GM18520 (cell line): ENCODE data around the gene PTPN12.
"Not testable (repeated sequence)": the region's sequence is repeated elsewhere in the genome, so short reads cannot be mapped to it uniquely, and the experiment has no call there.

Source experiments
- ATAC-seq: cut with Tn5 transposase; IDR thresholded peaks from one replicate; pipeline ENCODE4 v1.9.1; 2021; ENCODE audit not compliant: unreplicated experiment

The PTPN12 gene

DNA sequence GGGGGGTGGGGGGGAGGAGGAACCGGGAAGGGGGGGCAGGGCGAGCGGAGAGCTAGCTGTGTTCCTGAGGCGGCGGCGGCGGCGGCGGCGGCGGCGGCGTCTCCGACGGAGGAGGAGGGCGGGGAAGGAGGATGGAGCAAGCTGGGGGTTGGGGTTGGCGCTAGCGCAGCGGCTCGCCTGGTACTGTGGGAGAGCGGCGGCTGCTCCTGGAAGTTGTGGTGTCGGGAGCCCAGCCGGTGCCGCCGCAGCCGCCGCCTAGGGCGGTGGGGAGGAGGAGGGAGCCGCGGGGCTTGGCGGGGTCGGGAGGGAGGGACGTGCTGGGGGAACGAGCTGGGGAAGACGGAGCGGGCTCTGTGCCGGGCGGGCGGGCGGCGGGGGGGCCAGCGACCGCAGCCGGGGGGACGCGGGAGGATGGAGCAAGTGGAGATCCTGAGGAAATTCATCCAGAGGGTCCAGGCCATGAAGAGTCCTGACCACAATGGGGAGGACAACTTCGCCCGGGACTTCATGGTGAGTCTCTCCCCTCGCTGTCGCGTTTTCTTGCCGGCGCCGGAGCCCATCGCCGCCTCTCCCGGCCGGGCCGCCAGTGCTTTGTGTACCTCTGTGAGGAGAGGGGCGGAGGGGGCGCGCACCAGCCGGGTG is at the start of gene PTPN12:
TSS of gene PTPN12 (plus strand) at position 160 of the 642 bp plus-strand sequence. CDS start at position 412, 252 bp downstream.
- ATAC-seq: peak; percentile 14

DNA sequence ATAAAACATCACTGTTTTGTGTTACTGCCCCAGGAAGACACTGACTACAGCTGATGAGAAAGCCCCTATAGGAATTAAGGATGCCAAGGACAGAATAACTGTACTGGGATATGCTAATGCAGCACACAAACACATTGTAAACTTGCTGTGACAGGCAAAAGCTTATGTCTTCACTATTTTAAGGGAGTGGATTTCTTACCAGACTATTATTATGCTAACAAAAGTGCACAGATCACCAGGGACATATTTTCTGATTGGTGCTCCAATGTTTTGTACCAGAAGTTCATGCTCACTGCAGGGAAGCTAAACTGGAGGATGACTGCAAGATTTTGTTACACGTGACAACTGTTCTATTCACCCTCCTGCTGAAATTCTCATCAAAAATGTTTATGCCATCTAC is 48.1 kb upstream of the PTPN12 start:
- ATAC-seq: no peak

DNA sequence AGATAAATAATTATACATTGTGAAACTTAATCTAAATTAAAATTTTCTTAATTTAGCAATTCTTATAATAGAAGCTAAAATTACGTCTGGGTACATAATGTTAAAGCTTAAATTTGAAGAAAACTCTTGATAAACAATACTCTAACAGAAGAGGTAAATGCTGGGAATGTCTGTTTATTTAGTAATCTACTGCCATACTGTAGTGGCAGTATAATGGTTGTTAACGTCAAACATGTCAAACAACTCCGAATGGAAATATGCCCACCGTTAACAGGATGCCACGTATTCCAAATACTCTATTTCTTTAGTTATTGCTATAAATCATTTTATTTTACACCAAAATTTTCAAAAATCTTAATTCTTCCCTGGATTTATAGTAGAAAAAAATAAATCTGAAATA is 40.0 kb upstream of the PTPN12 start:
- ATAC-seq: no peak

DNA sequence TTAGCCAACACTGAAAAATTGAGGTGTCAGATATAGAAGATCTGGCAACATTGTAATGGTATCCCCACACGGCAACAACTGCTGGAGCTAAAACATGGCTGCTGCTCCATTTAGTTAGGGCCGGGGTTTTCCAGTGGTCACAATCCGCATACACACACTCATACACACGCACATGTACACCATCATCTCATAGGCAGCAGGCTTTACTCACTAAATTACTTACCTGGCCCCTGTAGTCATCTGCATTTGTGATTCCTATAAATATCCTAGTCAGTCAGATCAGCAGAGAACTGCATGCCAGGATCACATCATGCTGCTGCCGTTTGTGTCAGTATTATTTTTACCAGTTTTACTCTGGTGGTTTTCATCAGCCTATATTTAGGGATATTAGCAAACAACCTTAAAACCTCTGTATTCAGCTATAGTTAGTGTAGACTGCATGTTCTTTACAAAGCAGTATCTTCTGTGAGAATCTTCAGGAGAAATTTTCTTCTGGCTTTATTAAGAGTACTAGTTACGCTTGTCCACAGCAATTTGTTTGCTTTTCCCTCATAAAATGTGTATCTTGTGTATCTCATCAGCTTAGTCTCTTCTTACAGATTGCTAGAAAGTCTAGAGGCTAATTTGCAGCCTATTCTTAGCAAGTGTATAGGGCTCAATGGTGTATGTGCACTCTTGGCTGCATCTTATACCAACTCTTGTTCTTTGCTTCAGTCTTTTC is 38.3 kb upstream of the PTPN12 start:
- no peak for ATAC-seq

DNA sequence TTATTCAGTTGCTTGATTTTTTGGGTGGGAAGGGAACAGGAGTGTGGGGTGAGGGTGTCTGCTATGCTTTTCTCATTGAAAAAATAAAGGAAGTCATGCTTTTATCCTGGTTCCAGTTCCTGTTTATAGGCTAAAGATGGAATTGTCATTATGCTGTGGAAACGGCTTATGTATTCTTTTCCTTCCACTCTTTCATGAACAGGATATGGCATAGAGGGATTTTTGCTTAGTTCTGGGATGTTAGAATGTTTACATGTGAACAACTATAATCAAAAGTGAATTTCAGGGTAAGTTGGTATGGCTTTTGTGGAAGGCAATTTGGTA is 35.9 kb upstream of the PTPN12 start:
- ATAC-seq: no peak

DNA sequence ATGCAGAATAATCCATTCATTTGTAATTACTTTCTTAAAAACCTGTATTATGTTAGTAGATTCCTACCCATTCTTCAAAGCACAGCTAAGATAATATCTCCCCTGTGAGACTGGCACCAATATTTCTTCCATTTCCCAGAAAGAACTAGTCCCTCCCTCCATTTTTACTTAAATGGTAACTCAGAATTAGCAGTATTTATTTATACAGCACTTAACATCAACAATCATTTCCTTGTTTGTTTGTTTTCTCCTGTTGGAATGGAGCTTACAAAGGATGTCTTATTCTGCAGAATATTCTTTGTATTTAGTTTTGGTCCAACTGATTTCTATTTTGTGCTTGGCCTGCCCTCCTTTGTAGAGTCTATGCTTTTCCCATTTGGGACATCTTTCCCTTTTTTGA is 32.1 kb upstream of the PTPN12 start:
- ATAC-seq: no peak

DNA sequence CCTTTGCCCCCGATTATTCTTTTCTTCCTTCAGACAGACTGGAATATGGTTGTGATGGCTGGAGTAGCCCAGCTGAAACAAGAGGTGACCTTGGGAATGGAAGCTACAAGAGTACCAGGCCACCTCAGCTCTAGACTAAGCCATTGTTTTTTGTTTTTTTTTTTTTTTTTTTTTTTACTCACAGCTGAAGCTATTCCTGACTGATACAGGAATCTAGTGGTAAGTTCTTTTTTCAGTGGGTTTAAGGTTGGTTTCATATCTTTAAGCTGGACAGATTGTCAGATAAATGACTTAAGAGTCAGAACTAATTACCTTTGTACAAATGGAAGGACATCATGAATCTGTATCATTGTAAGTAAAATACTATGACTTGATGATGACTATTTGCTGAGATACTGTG is 30.2 kb upstream of the PTPN12 start:
- no peak for ATAC-seq

DNA sequence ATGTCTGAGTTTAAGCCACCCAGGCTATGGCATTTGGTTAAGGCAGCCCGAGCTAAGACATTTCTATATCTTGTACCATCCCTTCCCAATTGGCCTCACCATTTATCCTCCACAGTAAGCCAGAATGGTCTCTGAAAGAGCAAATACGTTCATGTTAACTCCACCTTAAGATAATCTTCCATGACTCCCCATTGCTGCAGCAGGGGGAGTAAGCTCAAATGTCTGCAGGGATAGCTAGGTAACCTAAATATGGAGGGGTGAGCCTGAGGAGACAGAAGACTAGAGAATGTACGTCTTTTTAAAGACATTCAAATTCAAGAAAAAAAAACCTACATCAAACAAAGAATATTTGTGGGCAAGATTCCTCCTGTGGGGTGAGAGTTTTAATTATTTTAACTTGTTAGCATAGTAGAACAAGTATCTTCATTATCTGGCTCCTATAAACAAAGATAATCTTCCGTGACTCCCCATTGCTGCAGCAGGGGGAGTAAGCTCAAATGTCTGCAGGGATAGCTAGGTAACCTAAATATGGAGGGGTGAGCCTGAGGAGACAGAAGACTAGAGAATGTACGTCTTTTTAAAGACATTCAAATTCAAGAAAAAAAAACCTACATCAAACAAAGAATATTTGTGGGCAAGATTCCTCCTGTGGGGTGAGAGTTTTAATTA is 24.0 kb upstream of the PTPN12 start:
- ATAC-seq: not testable (repeated sequence)

DNA sequence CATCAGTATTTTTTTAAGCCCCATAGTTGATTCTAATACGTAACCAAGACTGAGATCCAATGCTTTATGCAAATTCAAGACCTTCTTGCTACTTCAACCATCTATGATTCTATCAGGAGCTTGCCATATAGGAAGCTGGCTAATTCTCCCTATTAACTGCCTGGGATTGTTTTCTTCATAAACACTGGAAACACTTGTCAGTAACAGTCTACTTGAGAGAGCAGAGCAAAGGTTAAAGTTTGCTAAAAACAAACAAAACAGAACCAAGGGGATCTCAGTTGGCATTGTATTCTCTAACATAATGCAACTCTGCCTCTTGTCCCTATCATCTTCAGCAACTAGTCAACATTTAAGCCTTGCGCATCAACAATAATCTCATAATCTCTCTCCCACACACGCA is 21.0 kb upstream of the PTPN12 start:
- ATAC-seq: no peak

DNA sequence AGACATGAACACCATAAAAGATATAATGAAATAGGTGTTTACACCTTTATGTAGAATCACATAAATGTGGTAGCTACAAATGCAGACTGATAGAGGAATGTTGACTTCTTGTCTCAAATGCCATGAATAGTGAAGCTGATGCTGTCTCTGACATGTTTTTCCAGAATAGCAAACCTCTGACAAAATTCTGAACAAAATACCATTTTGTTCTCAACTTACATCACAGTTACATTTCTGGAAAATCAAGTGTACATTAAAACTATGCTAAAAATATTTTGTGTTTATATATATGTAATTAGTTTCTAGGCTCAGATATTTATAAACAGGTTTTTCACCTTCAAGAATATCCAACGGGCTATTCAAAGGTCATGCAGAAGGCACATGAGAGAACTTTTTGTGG is 16.8 kb upstream of the PTPN12 start:
- ATAC-seq: no peak

DNA sequence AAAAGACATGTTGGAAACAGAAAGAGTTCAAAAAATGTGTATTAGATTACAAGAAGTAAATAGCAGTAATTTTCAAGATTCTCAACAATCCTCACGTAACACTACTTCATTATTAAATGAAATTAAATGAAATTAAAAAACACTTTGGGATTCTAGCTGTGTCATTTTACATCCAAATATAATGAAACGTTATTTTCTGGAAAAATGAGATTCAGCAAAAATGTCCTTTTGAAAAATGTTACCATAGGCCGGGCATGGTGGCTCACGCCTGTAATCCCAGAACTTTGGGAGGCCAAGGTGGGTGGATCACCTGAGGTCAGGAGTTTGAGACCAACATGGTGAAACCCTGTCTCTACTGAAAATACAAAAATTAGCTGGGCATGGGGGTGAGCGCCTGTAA is 15.6 kb upstream of the PTPN12 start:
- ATAC-seq: not testable (repeated sequence)

DNA sequence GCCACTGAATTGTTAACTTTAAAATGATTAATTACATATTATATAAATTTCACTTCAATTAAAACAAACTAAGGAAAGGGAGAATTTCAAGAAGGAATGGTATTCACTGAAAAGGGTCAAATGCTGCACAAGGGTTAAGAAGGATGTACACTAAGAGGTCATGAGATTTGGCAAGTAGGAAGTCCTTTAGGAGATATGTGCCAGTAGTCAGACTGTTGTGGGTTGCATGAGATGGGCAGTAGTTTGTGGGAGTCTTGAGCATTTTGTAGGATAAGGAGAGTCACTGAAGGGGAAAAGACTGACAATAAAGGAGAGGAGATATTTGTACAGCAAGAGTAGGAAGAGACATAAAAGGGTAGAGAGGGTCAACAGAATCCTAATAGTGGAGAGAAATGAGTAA is 12.4 kb upstream of the PTPN12 start:
- ATAC-seq: no peak

DNA sequence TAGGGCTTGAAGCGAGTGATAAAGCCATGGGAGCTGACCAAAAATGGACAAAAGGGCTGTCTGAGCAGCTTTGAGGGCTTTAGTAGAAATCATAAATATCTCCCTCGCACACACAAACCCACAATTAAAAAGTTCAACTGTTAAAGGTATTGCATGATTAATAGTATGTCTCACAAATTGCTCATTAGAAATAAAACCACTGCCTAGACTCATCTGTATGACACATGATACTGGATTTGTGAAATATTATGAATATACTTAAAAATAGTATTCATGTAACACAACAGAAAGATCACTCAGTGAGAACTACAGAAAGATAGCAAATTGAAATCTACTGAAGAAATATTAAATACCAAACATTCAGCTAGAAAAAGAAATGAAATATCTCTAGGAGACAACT is 11.9 kb upstream of the PTPN12 start:
- ATAC-seq: no peak

DNA sequence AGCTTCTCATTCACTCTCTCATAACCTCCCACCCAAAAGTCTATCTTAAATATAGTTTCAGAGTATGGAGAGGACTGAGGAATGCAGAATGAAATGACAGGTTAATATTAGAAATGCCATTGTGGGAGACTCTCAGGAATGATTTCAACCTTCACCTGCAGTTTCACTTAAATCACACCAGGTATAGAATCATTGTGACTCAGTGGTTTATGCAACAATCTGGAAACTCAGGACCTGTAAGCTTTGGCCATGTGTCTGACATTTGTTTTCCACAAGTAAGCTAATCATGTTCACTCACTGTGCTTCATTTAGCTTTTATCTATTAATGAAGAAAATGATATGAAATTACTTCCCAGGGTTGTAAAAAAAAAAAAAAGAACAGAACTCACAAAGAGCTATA is 8.7 kb upstream of the PTPN12 start:
- no peak for ATAC-seq

DNA sequence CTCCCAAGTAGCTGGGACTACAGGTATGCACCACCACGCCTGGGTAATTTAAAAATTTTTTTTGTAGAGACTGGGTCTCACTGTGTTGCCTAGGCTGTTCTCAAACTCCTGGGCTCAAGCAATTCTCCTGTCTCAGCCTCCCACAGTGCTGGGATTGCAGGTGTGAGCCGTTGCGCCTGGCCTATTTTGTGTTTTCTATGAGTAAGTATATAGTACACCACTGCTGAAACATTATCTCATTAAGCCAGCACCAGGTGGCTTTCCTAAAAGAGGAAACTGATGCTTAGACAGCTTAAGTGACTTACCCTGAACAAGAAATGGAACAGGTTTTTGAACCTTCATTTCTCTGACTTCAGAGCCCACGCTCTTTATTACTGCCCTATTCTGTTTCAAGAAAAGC is 7.8 kb upstream of the PTPN12 start:
- ATAC-seq: no peak

DNA sequence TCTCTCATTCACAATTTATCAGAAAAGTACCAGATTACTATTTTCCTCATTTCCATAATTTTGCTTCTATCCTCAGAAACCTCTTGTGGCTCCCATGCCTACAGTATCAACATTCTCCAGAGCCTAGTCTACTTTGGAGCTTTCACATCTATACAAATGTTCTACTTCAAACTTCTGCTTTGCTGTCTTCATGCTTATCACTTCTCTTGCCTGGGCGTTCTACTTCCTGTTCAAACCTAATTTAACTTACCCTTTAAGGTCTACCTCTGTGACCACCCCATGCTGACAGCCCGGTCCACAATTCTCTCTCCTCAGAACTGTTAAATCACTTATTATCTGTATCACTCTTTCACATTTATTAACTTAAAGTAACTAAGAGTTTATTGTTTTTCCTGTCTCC is 6.1 kb upstream of the PTPN12 start:
- ATAC-seq: no peak

DNA sequence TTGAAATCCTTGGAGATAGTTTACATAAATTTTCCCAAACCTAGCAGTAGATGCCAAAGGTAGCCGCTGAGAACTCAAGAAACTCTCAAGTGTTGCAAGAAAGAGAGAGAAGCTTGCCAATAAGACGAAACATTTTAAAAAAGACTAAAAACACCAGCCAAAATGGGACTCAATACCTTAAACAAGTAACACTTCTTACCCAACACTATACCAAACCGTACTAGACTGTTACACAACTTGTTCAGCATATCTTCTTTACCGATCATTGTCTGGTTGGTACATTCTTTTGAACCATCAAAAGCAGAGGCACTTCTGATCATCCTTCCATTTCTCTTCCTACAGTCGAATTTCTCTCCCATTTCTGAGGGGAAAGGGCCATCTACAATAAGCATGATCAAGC is 4.8 kb upstream of the PTPN12 start:
- ATAC-seq: no peak

DNA sequence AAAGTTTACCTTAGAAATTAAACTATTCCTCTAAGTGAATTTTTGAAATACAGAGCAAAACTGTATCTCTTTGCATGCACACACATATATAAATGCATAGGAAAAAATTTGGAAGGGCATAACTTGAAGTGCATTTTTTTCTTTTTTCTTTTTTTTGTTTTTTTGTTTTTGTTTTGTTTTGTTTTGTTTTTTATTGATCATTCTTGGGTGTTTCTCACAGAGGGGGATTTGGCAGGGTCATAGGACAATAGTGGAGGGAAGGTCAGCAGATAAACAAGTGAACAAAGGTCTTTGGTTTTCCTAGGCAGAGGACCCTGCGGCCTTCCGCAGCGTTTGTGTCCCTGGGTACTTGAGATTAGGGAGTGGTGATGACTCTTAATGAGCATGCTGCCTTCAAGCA is 4.4 kb upstream of the PTPN12 start:
- ATAC-seq: not testable (repeated sequence)

DNA sequence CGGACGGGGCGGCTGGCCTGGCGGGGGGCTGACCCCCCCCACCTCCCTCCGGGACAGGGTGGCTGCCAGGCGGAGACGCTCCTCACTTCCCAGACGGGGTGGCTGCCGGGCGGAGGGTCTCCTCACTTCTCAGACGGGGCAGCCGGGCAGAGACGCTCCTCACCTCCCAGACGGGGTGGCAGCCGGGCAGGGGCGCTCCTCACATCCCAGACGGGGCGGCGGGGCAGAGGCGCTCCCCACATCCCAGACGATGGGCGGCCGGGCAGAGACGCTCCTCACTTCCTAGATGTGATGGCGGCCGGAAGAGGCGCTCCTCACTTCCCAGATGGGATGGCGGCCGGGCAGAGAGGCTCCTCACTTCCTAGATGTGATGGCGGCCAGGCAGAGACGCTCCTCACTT is 3.0 kb upstream of the PTPN12 start:
- ATAC-seq: not testable (repeated sequence)

DNA sequence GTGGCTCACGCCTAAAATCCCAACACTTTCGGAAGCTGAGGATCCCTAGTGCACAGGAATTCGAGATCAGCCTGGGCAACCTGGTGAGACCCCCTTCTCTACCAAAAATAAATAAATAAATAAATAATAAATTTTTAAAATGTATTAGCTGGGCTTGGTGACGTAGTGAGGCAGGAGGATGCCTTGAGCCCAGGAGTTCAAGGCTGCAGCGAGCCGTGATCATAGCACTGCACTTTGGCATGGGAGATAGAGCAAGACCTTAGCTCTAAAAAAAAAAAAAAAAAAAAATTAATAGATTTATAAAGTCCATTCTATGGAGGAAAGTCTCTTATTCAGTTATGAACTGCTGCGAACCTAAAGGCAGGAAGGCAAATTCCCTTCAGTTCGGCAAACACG is 1.1 kb upstream of the PTPN12 start:
- no peak for ATAC-seq

DNA sequence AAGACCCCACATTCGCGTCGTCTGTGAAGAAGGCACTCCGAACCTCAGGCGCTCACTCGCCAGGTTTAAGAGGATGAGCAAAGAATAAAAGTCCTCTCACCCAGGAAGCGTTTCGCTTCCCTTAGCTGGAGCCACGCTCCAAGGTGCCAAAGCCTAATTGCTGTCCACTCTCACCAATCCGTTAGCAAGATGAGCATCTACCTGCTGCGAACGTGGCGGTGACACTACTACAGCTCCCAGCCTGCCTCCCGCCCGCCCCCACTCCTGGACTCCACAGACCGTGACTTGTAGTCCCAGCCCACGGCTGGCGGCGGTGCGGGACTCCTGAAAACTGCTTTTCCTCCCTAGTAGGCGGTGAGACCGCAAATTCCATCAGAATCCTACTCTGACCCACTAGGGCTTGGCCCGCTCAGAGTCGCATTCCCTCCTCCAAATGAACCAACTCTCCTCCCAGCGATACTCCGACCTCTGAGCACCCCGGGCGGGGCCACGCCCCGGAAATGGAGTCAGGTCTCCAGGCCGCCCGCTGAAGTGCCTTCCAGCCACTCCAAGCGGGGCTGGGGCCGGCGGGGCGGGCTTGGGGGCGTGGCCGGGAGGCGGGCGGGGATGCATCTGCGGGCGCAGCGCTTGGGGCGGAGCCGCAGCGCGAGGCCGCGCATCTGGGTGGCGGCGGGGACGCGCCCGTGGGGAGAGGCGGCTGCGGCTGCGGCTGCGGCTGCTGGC is 521 bp upstream of the PTPN12 start:
- peak; percentile 94 for ATAC-seq

DNA sequence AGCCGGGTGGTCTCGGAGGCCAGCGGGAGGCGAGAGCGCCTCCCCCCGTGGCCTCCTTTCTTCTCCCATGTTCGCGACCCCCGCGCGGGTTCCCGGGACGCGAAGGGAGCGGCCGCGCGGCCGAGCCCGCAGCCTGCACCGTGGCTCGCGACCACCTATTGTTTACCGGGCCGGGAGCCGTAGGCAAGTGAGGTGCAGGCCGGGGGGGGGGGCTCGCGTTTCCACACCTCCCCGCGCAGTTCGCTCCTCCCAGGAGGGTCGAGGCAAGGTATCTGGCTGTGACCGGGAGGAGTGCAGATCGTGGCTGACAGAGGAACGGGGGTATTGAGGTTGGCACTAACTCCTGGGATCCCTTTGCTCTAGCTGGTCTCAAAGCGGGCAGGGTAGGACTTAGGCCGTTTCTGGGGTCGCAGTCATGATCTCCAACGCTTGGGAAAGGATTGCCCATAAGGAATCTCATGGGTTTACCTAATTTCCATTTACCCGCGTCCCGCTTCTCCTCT is 734 bp downstream of the PTPN12 start:
- no peak for ATAC-seq
